ENCODE results near the gene MEMO1.
"Not testable (repeated sequence)": the region's sequence is repeated elsewhere in the genome, so short reads cannot be mapped to it uniquely, and the experiment has no call there.

The MEMO1 gene

GRCh38 chr2:31907491-31907890, 103.3 kb downstream of the MEMO1 start:
- not testable (repeated sequence) for DNase-seq (ENCODE audit: low read depth, low spot score)

- no peak for DNase-seq (ENCODE audit: low read depth, low spot score)
Measured at GRCh38 chr2:31903109-31903780, 107.6 kb downstream of the MEMO1 start.

GRCh38 chr2:31901900-31902299, 108.9 kb downstream of the MEMO1 start:
- DNase-seq (ENCODE audit: low read depth, low spot score): no peak

DNA sequence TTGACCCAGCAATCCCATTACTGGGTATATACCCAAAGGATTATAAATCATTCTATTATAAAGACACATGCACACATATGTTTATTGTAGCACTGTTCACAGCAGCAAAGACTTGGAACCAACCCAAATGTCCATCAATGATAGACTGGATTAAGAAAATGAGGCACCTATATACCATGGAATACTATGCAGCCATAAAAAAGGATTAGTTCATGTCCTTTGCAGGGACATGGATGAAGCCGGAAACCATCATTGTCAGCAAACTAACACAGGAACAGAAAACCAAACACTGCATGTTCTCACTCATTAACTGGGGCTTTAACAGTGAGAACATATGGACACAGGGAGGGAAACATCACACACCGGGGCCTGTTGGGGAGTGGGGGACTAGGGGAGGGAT, 110.7 kb downstream of the MEMO1 start:
- DNase-seq (ENCODE audit: low read depth, low spot score): not testable (repeated sequence)

GRCh38 chr2:31898346-31898745, 112.5 kb downstream of the MEMO1 start:
- not testable (repeated sequence) for DNase-seq (ENCODE audit: low read depth, low spot score)

DNA sequence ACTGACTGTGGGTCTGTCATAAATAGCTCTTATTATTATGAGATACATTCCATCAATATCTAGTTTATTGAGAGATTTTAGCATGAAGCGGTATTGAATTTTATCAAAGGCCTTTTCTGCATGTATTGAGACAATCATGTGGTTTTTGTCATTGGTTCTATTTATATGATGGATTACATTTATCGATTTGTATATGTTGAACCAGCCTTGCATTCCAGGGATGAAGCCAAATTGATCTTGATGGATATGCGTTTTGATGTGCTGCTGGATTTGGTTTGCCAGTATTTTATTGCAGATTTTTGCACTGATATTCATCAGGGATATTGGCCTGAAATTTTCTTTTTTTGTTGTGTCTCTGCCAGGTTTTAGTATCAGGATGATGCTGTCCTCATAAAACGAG, 113.5 kb downstream of the MEMO1 start:
- DNase-seq (ENCODE audit: low read depth, low spot score): not testable (repeated sequence)

- DNase-seq (ENCODE audit: low read depth, low spot score): no peak
Measured at GRCh38 chr2:31896293-31896692, 114.5 kb downstream of the MEMO1 start.

- DNase-seq (ENCODE audit: low read depth, low spot score): no peak
Measured at GRCh38 chr2:31894656-31895055, 116.2 kb downstream of the MEMO1 start.

DNA sequence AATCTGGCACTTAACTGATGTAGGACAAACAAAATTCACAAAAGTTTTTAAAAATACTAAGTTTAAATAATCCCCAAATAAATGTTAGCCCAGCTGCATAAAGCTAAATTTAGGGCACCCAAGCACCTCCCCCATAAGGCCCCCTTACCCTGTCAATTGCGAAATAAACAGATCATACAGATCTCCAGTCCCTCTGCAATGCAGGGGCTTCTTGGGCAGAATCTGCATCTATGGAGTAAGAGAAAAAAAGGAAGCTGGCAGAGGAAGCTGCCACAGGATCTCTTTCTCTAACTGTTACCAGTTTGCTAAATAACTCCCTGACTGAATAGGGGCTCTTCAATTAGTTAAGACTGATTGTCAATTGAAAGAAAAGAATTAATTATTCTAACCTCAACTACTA, 117.7 kb downstream of the MEMO1 start:
- no peak for DNase-seq (ENCODE audit: low read depth, low spot score)

DNA sequence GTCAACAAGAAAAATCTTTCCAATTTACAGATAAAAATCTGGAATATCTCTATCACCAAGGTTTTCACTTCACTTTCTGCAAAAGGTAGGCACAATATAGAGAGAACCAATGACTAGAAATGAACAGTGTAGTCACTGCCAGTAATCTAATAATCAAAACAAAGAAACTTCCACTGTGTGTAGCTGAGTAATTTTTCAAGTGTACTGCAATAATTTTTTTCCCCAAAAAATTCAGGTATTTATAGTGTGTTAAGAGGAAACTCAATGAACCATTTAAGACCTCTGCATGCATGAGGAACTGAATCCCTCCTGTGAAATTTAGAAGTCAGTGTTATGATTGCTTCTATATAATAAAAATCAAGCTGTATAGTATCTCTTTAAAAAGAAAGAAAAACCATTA, 121.8 kb downstream of the MEMO1 start:
- no peak for DNase-seq (ENCODE audit: low read depth, low spot score)

GRCh38 chr2:31888550-31888949, 122.3 kb downstream of the MEMO1 start:
- DNase-seq (ENCODE audit: low read depth, low spot score): no peak

DNA sequence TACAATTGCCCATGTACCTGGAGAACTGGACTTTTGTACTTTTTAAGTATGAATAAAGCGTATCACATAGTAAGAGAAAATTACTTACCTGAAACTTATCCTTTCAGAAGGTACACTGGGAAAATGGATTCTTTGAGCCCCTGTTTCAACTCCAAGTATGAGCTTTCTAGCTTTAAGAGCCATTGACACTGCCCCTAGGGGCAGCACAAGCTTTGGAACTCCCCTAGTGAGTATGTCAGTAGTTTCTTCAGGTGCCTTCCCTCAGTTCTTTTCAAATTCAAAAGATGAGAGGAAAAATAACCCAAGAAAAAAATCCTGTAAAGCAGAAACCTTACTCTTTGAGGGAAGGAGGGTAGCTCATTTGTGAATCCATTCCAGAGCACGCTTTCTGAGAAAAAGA, 124.1 kb downstream of the MEMO1 start:
- DNase-seq (ENCODE audit: low read depth, low spot score): no peak

DNA sequence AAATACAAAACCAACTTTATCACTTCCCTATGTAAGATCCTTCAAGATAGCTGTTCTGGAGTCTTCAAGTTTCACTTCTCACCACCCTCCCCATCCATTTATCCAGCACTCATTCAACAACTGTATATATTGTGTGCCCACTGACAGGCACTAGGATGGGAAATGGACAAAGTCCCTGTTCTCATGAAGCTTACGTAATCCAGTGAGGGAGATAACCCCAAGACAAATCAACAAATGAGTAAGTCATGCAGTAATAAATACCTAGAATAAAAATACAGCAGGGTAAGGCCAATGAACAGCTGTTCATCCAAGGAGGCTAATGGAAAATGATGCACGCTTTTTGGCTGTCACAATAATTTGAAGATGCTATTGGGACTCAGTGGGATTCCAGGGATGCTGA, 133.8 kb downstream of the MEMO1 start:
- DNase-seq (ENCODE audit: low read depth, low spot score): no peak

- no peak for DNase-seq (ENCODE audit: low read depth, low spot score)
Measured at GRCh38 chr2:31874071-31874470, 136.7 kb downstream of the MEMO1 start.

- DNase-seq (ENCODE audit: low read depth, low spot score): no peak
Measured at GRCh38 chr2:31865215-31865614, 145.6 kb downstream of the MEMO1 start.

GRCh38 chr2:31863867-31864266, 146.9 kb downstream of the MEMO1 start:
- DNase-seq (ENCODE audit: low read depth, low spot score): no peak

DNA sequence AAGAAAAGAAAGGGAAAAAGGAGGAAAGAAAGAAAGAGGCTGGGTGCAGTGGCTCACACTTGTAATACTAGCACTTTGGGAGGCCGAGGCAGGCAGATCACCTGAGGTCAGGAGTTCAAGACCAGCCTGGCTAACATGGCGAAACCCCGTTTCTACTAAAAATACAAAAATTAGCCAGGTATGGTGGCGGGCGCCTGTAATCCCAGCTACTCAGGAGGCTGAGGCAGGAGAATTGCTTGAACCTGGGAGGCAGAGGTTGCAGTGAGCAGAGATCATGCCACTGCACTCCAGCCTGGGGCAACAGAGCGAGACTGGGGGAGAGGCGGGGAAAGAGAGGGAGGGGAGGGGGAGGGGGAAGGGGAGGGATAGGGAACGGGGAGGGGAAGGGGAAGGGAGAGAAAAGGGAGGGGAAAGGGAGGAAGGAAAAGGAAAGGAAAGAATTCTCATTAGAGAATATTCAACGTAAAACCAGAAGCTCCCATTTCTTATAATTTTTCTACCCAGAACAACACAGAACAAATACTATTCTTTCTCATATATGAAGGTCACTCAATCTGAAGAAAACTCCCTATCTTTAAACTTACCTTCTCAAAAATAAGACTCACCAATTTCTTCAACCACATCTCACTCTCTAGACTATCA, 147.7 kb downstream of the MEMO1 start:
- not testable (repeated sequence) for DNase-seq (ENCODE audit: low read depth, low spot score)

DNA sequence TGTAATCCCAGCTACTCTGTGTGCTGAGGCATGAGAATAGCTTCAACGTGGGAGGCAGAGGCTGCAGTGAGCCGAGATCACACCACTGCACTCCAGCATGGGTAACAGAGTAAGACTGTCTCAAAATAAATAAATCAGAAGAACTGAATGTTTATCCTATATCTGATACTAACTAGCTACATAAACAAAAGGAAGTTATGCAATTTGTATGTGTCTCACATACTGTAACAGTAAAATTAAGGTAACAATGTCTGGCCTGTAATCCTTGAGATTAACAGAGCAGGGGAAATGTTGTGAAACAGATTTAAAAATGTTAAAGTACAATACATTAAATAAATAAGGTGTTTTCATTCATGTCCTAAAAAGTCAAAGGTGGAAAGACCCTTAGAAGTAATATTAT, 150.8 kb downstream of the MEMO1 start:
- DNase-seq (ENCODE audit: low read depth, low spot score): no peak

DNA sequence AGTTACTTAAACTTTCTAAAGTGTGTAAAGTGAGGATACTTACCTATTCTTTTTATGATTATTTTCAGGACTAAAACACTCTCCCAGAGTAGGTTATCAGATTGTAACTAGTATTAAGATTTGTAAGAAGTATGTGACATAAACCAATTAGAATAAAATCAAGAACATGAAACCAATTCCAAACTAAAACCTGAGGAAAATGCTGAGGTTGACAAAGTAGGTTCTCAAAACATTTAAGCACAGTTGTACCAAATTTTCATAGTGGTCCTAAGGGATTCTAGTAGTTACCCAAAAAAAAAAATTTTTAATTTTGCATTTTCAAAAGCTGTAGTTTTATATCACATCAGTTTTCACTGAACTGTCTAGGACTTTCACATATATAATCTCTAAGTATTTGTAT, 157.3 kb downstream of the MEMO1 start:
- no peak for DNase-seq (ENCODE audit: low read depth, low spot score)

- not testable (repeated sequence) for DNase-seq (ENCODE audit: low read depth, low spot score)
Measured at GRCh38 chr2:31842150-31842549, 168.7 kb downstream of the MEMO1 start.

- DNase-seq (ENCODE audit: low read depth, low spot score): no peak
Measured at GRCh38 chr2:31835450-31835849, 175.4 kb downstream of the MEMO1 start.

DNA sequence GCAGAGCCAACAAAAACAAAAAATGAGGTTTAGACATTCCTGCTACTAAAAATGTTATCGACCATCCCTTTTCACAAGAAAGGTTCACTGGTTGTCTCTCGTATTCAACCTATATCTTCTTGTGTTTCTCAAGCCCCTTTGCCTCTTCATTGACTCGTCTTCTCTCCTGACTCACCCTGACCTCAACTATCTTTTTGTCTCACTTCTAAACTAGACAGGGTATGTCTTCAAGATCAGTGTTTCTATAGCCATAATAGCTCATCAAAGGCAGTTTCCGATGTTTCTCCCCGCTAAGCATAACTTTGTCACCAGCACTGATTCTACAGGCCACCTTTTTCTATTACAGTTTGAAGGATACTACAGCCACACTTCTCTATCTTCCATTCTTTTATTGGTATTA, 178.4 kb downstream of the MEMO1 start:
- no peak for DNase-seq (ENCODE audit: low read depth, low spot score)

DNA sequence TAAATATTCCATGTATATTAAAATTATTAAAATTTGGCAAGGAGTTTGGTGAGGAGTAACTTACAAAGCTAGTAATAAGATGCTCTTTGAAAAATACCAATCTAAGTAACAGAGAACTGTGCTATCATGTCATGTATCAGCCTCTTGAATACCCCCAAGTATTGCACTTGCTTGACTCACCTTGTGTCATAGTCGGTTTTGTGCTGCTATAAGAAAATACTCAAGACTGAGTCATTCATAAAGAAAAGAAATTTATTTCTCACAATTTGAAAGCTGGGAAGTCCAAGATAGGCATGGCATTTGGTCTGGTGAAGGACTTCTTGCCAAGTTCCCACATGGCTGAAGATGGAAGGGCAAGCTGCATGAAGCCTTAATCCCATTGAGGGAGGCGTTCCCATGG, 179.2 kb downstream of the MEMO1 start:
- DNase-seq (ENCODE audit: low read depth, low spot score): no peak

GRCh38 chr2:31828891-31829290, 181.9 kb downstream of the MEMO1 start:
- DNase-seq (ENCODE audit: low read depth, low spot score): no peak

All from activated naive CD8-positive, alpha-beta T cell treated with anti-CD3 and anti-CD28 coated beads, Interleukin-2, amount 50 U/mL, for 16 hours (primary cell).